DND-41 (cell line): Measurements from ENCODE around the gene RANBP17.
"Not testable (repeated sequence)": the region's sequence is repeated elsewhere in the genome, so short reads cannot be mapped to it uniquely, and the experiment has no call there.

Source experiments
- ATAC-seq: fragments of 200-7000 bp; cut with Tn5 transposase; 3 replicates; pipeline ENCODE4 v1.9.1; 2021; ENCODE audit warnings: low read depth; ENCODE audit not compliant: insufficient read depth
- DNase-seq: peaks from one replicate; pipeline ENCODE4 v3.0.0-alpha.2; 2020
- H2AFZ ChIP-seq: 2 replicates; pipeline ENCODE4 v1.6.0; 2012; ENCODE audit warnings: low read depth, low read length
- H3K27ac ChIP-seq: 2 replicates; pipeline ENCODE4 v1.5.1; 2012; ENCODE audit warnings: low read length, inconsistent platforms
- H3K27me3 ChIP-seq: fragments of 200-600 bp; sonication (generic); 2 replicates; pipeline ENCODE4 v1.6.0; 2012; ENCODE audit warnings: low read length, mild to moderate bottlenecking, inconsistent platforms; ENCODE audit not compliant: insufficient read depth, poor library complexity
- H3K36me3 ChIP-seq: 2 replicates; pipeline ENCODE4 v1.5.1; 2012; ENCODE audit warnings: low read length, inconsistent platforms; ENCODE audit not compliant: insufficient read depth
- H3K4me1 ChIP-seq: 2 replicates; pipeline ENCODE4 v1.5.1; 2012; ENCODE audit warnings: mild to moderate bottlenecking, low read length; ENCODE audit not compliant: insufficient read depth
- H3K4me2 ChIP-seq: 2 replicates; pipeline ENCODE4 v1.6.0; 2012; ENCODE audit warnings: mild to moderate bottlenecking, moderate library complexity, low read length, inconsistent platforms; ENCODE audit not compliant: insufficient read depth
- H3K4me3 ChIP-seq, 2 experiments: fragments of 200-600 bp in 1 of 2; shearing (Covaris generic) in 1 of 2; 2 replicates each; pipeline ENCODE4 v1.5.1; 2012 to 2016; ENCODE audit warnings: inconsistent platforms in 2 of 2, low read length in 2 of 2, mild to moderate bottlenecking in 2 of 2, low read depth in 1 of 2, moderate library complexity in 1 of 2
- H3K79me2 ChIP-seq: 2 replicates; pipeline ENCODE4 v1.6.0; 2012; ENCODE audit warnings: low read length, inconsistent platforms; ENCODE audit not compliant: insufficient read depth
- H3K9ac ChIP-seq: 2 replicates; pipeline ENCODE4 v1.6.0; 2012; ENCODE audit warnings: low read depth, mild to moderate bottlenecking, inconsistent platforms, low read length, moderate library complexity
- H3K9me3 ChIP-seq: 2 replicates; pipeline ENCODE4 v1.5.1; 2012; ENCODE audit warnings: low read length, moderate library complexity, mild to moderate bottlenecking, inconsistent platforms; ENCODE audit not compliant: insufficient read depth, severe bottlenecking
- H4K20me1 ChIP-seq: 2 replicates; pipeline ENCODE4 v1.6.0; 2012; ENCODE audit warnings: low read length; ENCODE audit not compliant: insufficient read depth
- CTCF ChIP-seq: IDR thresholded peaks from 2 replicates; pipeline ENCODE4 v1.5.1; 2012; ENCODE audit warnings: borderline replicate concordance, low read length, moderate library complexity, mild to moderate bottlenecking; ENCODE audit not compliant: poor library complexity, severe bottlenecking; ENCODE audit errors: extremely low read depth
- EZH2 ChIP-seq: IDR thresholded peaks from 3 replicates; pipeline ENCODE4 v1.6.1; 2012; ENCODE audit warnings: borderline replicate concordance, low read depth, mild to moderate bottlenecking, moderate library complexity, low read length, inconsistent platforms; ENCODE audit not compliant: severe bottlenecking

Gene RANBP17

DNA sequence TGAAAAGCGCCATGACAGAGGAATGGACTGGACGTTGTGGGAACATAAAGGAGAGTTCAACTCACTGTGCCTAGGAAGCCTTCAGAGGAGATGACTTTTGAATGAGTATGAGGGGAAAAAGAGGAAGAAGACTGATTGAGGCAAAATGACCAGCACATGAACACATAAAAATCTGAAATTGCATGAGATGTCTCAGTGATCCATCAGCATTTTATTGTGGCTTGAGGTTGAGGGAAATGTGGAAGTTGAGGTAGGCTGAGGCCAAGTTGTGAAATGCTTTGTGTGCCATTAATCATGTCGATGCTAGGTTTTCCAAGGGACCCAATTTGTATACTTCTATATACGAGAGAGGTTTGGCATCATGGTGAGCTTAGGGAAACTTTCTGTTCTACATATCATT lies 306.4 kb downstream of the RANBP17 start:
- no peaks in the 10 kb centered on the region for H3K27me3 ChIP-seq
- no peak for DNase-seq
- no peaks in the 10 kb centered on the region for H4K20me1 ChIP-seq
- no peak overlapping the region for H3K27ac ChIP-seq
- H3K4me2 ChIP-seq = no peak overlapping the region
- H3K9ac ChIP-seq = no peak overlapping the region
- no peak overlapping the region; the same call in 1 of the 2 replicates for H2AFZ ChIP-seq
- H3K4me1 ChIP-seq = no peaks in the 10 kb centered on the region
- no peak for TF ChIP-seq EZH2
- no peak for TF ChIP-seq CTCF
- no peak overlapping the region for H3K4me3 ChIP-seq
- no peaks in the 10 kb centered on the region for H3K36me3 ChIP-seq
- no peaks in the 10 kb centered on the region for H3K79me2 ChIP-seq
- ATAC-seq = no peak
- no peaks in the 10 kb centered on the region for H3K9me3 ChIP-seq

DNA sequence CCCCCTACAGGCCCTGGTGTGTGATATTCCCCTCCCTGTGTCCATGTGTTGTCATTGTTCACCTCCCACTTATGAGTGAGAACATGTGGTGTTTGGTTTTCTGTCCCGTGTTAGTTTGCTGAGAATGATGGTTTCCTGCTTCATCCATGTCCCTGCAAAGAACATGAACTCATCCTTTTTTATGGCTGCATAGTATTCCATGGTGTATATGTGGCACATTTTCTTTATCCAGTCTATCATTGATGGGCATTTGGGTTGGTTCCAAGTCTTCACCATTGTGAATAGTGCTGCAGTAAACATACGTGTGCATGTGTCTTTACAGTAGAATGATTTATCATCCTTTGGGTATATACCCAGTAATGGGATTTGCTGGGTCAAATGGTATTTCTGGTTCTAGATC lies 313.1 kb downstream of the RANBP17 start:
- not testable (repeated sequence) for H4K20me1 ChIP-seq, H3K9ac ChIP-seq, H3K79me2 ChIP-seq, H3K4me2 ChIP-seq, H3K4me3 ChIP-seq, H3K27me3 ChIP-seq, H2AFZ ChIP-seq, ATAC-seq, H3K36me3 ChIP-seq, DNase-seq, H3K27ac ChIP-seq, H3K9me3 ChIP-seq
- H3K4me1 ChIP-seq = peaks cover 10% of the 10 kb centered on the region; the same call in 1 of the 2 replicates

DNA sequence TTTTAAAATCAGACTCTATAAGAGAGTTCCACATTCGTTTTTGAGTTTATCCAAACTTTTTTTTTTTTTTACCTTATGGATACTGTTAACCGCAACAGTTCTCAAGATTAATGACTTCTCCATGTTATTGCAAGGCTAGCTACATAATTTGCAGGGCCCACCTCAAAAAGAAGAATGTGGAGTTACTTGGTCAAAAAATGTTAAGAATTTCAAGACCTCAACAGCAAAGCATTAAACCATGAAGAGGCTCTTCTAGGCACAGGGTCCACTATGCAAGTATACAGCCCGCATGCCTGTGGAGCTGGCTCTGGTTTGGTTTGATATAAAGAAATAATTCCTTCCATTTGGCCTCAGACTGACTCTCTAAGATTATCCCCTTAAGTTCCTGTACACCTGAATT lies 313.9 kb downstream of the RANBP17 start:
- peaks cover 10% of the 10 kb centered on the region; the same call in 1 of the 2 replicates for H3K4me1 ChIP-seq
- H3K27me3 ChIP-seq = no peaks in the 10 kb centered on the region
- DNase-seq (no peak), ATAC-seq (no peak)
- no peak overlapping the region for H3K4me3 ChIP-seq
- no peaks in the 10 kb centered on the region for H3K36me3 ChIP-seq
- no peaks in the 10 kb centered on the region for H3K79me2 ChIP-seq
- H3K27ac ChIP-seq = no peak overlapping the region
- no peak overlapping the region for H2AFZ ChIP-seq
- no peak overlapping the region for H3K4me2 ChIP-seq
- TF ChIP-seq EZH2 = no peak
- TF ChIP-seq CTCF = no peak
- no peaks in the 10 kb centered on the region for H4K20me1 ChIP-seq
- H3K9ac ChIP-seq = no peak overlapping the region
- H3K9me3 ChIP-seq = no peaks in the 10 kb centered on the region

- not testable (repeated sequence) for H3K27ac ChIP-seq, H4K20me1 ChIP-seq, H3K9me3 ChIP-seq, H3K36me3 ChIP-seq, DNase-seq, H3K27me3 ChIP-seq, H3K9ac ChIP-seq, H3K4me2 ChIP-seq, ATAC-seq, H3K79me2 ChIP-seq, H3K4me3 ChIP-seq, H2AFZ ChIP-seq
- peaks cover 10% of the 10 kb centered on the region; the same call in 1 of the 2 replicates for H3K4me1 ChIP-seq
These were observed 316.4 kb downstream of the RANBP17 start for GRCh38 chr5:171178190-171178589.

DNA sequence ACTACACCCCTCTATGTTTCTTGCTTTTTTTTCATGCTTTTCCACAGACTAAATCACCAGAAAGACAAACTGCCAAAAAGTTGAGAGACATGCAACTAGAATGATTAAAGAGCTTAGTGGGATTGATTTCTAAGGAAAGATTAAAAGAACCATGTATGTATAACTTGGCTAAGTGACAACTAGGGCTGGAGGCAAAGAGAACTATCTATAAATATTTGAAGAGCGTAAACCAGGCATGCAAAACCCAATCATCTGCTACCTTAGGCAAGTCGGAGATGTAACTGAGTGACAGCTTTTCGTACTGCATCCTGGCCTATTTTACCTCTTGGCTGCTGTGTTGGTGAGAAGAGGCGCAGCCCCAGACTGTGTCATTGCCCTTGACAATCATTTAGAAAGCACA lies 326.2 kb downstream of the RANBP17 start:
- DNase-seq (no peak), ATAC-seq (no peak)
- Histone ChIP-seq H4K20me1 (no peaks in the 10 kb centered on the region), H3K79me2 (no peaks in the 10 kb centered on the region), H3K27me3 (no peaks in the 10 kb centered on the region), H3K4me3 (no peak overlapping the region), H3K27ac (no peak overlapping the region), H3K36me3 (no peaks in the 10 kb centered on the region), H3K4me1 (no peaks in the 10 kb centered on the region), H2AFZ (no peak overlapping the region), H3K4me2 (no peak overlapping the region), H3K9ac (no peak overlapping the region), H3K9me3 (no peaks in the 10 kb centered on the region)
- no peak for TF ChIP-seq EZH2
- no peak for TF ChIP-seq CTCF
